Omental fat pad (tissue), 4 donors: Measurements from ENCODE around the gene IL1R1. TPM values are rescaled to one million over a fixed set of nuclear protein-coding genes. Genes with fewer than 3 reads are reported as not detected.
"Not testable (repeated sequence)": the region's sequence is repeated elsewhere in the genome, so short reads cannot be mapped to it uniquely, and the experiment has no call there.

Experiments used
- ATAC-seq: fragments of 150-250 bp; one replicate; pipeline ENCODE4 v1.9.1; 2016; ENCODE audit warnings: mild to moderate bottlenecking, moderate library complexity; ENCODE audit not compliant: low FRiP score
- DNase-seq: peaks from one replicate; pipeline ENCODE4 v3.0.0-alpha.2; 2019; ENCODE audit warnings: low spot score
- CTCF ChIP-seq, 3 donors: fragments of 450-650 bp; IDR thresholded peaks; one replicate each; pipeline ENCODE4 v1.5.1; 2016 to 2017; ENCODE audit warnings: antibody characterized with exemption in 3 of 3, mild to moderate bottlenecking in 3 of 3, moderate library complexity in 2 of 3
- total RNA-seq, 4 donors: library from RNA; depleted of rRNA; stranded (reverse); fragments of >200 nt; gene quantifications; one replicate each; pipeline ENCODE4 v1.1.0, GENCODE V29; 2016

Gene IL1R1
- total RNA-seq, 4 donors from 2014 or later, result 167 to 541 (median 270) TPM

DNA sequence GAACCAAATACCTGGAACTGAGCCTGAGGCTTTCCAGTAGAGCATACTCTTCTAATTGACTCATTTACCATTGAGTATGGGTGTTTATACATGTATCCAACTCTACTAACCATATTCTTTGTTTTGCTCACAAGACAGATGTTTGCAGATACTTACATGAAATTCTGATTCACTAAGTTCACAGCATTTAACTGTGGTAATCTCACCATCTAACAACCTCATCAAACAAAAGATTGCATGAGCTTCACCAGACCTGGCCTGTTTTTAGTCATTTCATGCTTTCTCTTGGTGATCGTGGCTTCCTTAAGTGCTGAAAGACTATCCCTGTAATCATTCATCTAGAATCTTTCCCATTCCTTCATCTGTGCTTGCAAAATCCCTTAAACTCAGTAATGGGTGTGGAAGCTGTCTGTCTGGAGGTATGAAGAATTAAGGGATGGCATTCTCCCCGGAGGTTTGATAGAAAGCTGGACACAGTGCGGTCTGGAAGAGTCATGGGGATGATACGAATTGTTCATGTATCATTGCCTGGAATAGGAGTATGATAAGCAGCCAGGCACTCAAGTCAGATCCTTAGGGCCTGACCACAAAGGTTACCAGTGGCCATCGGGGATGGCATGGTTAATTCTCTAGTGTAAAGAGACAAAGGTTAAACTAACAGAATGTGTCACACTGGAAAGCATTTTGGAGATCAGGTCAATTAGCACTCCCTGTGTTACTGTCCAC lies 42.0 kb upstream of the IL1R1 start:
- peak; percentile 77 for ATAC-seq
- no peak for TF ChIP-seq CTCF (IDR thresholded peaks at IDR 0.05)
- no peak for DNase-seq

DNA sequence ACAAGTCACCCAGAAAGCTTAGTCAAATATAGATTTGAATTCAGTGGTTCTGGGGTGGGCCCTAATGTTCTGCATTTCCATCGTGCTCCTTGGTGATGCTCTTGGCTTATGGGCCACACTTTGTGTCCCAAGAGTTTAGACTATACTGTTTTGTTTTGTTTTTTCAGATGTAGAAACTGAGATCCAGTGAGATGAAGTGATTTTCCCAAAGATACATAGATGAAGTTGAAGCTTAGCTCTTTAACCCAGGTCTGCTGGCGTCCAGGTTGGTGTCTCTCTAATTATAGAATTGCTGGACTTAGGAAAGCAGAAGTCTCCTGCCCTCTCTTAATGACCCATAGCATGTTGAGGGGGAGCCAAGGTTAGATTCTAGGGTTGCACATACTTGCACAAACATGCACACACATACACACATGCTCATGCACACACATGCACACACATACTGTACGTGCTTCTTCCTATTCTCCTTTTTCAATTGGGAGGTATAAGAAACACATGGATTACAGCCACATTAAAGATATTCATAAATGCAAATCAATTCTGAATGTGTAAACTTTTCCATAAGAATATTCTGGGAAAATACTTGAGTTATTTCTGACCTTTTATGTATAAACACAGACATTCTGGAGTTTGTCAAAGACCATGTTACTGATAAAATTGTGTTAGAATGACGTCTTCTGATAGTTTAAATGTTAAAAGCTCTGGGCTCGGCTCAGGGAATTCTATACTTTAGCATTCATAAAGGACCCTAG lies 41.3 kb upstream of the IL1R1 start:
- ATAC-seq, result no peak
- DNase-seq, result no peak
- TF ChIP-seq CTCF (IDR thresholded peaks at IDR 0.05), result no peak

DNA sequence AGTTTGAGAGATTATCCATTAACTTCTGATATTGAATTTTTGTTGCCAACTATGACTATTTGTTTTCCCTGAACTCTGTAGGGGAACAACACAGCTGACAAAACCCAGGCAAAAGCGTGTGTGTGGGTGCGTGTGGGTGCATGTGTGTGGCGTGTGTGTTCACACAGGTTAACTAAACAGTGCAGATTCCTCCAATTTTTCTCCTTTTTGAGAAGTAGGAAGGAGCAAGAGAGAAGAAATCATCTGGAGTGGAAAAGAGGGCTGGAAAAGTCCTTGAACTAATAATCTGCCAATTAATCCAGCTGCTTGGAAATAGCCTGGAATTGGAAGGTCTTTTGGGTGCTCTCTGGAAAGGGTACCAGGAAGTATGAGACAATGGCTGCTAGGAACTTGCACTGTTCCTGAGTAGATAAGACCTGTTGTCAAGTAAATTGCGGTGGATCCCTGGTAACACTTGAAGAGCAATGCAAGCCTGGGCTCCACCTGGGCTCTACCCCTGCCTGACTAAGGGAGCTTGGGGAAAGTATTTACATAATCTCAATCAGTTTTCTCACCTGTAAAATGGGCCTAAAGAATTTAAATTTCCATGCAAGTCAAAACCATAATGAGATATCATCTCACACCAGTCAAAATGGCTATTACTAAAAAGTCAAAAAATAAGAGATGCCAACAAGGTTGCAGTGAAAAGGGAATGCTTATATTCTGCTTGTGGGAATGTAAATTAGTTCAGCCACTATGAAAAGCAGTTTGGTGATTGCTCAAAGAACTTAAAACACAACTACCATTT lies 40.5 kb upstream of the IL1R1 start:
- no peak for TF ChIP-seq CTCF (IDR thresholded peaks at IDR 0.05)
- DNase-seq, result no peak

GRCh38 chr2:102102636-102102948 lies 40.0 kb upstream of the IL1R1 start:
- not testable (repeated sequence) for ATAC-seq, DNase-seq

More for the DNA sequence above, 40.5 kb upstream of the IL1R1 start:
- ATAC-seq, result no peak

DNA sequence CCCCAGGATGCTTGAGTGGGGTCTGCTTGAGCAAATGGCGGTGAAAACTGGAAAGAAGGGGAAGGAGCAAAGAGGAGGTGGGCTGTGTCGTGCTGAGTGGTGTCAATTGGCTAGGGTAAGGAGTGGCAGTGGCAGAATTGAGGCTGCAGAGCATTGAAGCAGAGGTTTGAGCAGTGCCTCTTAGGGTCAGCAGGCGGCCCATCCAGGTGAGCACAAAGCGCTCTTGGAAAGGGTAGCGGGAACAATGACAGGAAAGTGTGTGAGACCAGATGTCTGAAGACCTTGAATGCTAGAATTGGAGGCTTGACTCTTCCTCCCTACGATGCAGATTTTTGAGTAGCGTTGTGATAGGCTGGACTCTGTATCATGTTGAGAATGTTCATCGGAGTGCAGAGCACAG lies 39.3 kb upstream of the IL1R1 start:
- DNase-seq (no peak), ATAC-seq (no peak)
- TF ChIP-seq CTCF (IDR thresholded peaks at IDR 0.05), result no peak

DNA sequence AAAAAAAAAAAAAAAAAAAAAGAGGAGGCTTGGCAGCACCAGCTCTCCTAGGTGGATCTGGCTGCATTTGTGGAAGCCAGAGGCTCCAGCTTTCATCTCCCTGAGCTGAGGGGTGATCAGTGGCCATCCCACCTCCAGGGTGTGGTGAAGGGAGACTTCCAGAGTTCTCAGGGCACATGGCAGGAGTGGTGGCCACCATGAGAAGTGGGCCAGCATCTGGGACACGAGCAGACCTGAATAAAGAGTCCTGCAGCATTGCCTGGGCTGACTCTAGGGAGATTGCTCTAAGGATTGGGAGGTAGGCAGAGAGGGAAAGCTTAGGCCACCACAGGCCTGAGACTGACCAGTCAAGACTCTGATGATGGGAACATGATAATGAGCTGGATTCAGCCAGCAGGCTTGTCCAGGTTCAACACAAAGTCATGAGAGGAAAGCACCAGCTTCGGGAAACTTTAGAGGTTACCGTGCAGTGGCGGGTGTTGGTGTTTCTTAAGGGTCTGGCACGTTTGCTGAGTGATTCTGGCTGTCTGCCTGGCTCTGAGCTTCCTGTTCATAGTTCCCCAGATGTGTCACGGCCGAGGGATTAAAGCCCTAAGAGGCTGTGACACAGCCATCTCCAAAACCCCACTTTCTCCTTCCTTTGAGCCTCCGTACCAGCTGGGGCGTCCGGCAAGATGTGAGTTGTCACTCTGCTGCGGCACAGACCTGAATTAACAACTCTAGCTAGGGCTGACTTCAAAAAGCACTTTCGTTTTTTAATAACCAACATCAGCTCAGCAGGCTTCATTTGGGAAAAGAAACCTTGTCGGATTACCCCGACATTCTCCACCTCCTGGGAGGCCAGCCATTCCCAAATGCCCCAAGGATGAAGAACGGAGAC lies 38.3 kb upstream of the IL1R1 start:
- peak; percentile 47 for DNase-seq

More for the DNA sequence above, 38.3 kb upstream of the IL1R1 start:
- ATAC-seq, result peak; percentile 38
- no peak for TF ChIP-seq CTCF (IDR thresholded peaks at IDR 0.05)
